HG03108 (cell line): ENCODE results near the gene DEDD.

Experiments used
- ATAC-seq: cut with Tn5 transposase; IDR thresholded peaks from one replicate; pipeline ENCODE4 v1.9.1; 2021; ENCODE audit warnings: moderate library complexity; ENCODE audit not compliant: unreplicated experiment

DEDD gene

DNA sequence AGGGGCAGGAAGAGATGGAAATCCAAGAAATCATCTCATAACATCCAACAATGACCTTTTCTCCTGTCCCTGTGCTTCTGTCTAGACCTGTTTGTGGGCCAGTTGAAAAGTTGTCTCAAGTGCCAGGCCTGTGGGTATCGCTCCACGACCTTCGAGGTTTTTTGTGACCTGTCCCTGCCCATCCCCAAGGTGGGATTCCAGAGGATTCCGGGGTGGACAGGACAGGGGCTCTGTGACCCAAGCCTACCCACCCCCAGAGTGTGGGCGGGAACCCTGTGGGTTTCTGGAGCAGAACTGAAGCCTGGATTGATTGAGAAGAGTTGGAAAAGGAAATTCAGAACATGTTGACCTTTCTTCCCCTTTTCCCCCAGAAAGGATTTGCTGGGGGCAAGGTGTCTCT lies 31.3 kb upstream of the DEDD start:
- ATAC-seq = no peak

DNA sequence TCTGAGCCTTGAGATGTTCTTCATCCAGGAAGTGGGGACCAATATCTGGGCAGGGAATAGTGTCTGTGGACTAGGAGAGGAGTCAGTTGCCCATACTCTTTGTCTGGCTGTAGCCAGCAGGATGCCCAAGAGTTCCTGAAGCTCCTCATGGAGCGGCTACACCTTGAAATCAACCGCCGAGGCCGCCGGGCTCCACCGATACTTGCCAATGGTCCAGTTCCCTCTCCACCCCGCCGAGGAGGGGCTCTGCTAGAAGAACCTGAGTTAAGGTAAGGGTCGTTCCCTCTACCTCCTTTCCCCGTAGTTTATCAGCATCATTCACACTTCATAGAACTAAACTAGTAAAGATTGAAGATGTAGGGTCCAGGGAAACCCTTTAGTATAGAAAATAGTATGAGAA lies 30.3 kb upstream of the DEDD start:
- ATAC-seq = no peak

GRCh38 chr1:161162052-161162451 lies 29.6 kb upstream of the DEDD start:
- no peak for ATAC-seq

DNA sequence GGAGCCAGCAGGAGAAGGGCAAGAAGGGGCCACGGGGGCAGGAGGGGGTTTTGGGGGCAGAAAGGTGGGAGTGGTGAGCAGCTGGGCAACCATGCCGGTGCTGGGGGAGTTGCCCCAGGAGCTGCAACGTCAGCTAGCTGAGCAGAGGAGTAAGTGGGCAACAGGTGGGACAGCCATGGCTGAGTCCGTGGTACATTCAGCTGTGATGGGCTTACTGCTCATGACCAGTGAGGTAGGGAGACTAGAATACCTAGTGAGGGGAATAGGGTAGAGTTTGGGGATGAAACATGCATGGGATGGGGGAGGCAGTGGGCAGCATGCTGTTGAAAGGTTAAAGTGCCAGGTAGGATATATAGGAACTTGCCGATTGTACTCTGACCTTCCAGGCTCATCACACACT lies 29.2 kb upstream of the DEDD start:
- no peak for ATAC-seq

DNA sequence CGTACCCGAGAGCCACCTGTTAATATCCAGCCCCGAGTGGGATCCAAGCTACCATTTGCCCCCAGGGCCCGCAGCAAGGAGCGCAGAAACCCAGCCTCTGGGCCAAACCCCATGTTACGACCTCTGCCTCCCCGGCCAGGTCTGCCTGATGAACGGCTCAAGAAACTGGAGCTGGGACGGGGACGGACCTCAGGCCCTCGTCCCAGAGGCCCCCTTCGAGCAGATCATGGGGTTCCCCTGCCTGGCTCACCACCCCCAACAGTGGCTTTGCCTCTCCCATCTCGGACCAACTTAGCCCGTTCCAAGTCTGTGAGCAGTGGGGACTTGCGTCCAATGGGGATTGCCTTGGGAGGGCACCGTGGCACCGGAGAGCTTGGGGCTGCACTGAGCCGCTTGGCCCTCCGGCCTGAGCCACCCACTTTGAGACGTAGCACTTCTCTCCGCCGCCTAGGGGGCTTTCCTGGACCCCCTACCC lies 28.2 kb upstream of the DEDD start:
- ATAC-seq = no peak

GRCh38 chr1:161159913-161160243 lies 27.4 kb upstream of the DEDD start:
- ATAC-seq = no peak

DNA sequence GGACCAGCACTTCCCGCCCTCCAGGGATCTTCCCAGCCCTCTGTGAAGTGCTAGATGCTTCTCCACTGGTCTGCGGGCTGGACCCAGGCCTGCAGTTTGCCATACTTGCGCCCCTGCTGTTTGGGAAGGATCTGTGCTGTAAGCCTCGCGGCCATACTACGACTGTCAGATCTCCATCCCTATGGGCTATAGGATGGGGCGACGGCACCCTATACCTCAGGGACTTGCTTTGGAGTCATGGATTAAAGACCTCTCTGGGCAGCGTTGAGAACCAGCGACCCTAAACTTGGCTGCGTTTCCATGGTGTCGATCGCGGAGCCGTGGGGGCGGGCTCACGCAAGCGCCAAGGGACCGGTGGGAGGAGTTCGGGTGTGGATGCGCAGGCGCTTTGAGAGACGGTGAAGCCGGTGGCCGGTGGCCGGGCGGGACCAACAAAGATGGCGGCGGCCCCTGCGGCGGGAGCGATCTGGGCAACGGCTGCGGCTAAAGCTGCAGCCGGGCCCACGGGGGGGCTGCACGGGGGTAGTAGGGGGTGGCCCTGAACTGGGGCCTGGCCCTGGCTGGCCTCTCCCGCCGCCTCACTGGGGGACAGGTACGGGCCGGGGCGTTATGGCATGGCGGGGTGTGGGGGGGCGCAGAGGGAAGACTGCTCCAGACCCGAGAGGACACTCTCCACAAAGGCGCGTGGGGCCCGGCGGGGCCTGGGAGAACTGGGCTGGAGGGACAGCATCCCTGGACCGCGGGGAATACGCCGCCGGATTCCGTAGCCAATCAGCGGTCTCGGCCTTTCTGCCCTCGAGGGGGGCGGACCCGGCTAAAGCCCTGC lies 26.8 kb upstream of the DEDD start, which contains the start of gene USP21:
Gene USP21, plus strand, starts transcription at position 414 of the 826 bp plus-strand sequence. CDS start 1,141 bp downstream, outside the sequence.
- ATAC-seq = peak; percentile 87

- ATAC-seq = no peak
These were observed 26.0 kb upstream of the DEDD start for GRCh38 chr1:161158316-161159010.

DNA sequence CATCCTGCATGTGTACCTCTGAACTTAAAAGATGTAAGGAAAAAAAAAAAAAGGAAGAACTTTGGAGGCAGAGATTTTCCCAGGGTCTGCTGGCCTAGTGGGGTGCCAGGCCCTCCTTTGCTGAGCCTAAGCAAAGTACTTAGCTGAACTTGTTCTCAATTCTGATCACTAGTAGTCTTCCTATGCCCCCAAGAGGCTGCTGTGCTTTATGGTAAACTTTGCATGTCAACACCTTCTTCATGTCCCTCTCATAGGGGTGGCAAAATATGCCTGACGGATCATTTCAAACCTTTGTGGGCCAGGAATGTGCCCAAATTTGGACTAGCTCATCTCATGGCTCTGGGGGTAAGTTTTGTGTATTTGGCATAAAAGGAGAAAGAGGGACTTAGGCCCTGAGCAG lies 25.4 kb upstream of the DEDD start:
- no peak for ATAC-seq

- ATAC-seq = peak; percentile 71
These were observed 21.3 kb upstream of the DEDD start, which contains the start of gene UFC1 for GRCh38 chr1:161153682-161154337. UFC1 (plus strand) TSS chr1:161153978; CDS start chr1:161153998, 20 bp downstream.

- ATAC-seq = no peak
These were observed 20.7 kb upstream of the DEDD start for GRCh38 chr1:161153176-161153575.

- ATAC-seq = no peak
These were observed 13.4 kb upstream of the DEDD start for GRCh38 chr1:161145832-161146231.

- ATAC-seq = no peak
These were observed 8.4 kb upstream of the DEDD start for GRCh38 chr1:161140755-161141400.

DNA sequence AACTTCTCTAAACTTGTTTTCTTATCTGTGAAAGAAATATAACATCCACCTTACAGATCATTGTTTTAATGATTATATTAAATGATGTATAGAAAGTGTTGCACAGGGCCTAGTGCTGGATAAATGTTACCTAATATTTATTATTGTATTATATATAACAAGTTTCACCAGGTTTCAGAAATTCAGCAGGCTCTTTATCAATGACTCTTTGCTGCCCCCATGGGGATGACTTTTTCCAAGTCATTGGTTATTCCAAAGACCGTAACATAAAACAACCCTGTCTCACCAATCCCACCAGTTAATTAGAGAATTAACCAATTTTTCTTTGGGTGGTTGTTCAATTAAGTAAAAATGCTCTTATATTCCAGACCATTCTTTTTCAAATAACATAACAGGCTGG lies 7.3 kb upstream of the DEDD start:
- ATAC-seq = no peak

DNA sequence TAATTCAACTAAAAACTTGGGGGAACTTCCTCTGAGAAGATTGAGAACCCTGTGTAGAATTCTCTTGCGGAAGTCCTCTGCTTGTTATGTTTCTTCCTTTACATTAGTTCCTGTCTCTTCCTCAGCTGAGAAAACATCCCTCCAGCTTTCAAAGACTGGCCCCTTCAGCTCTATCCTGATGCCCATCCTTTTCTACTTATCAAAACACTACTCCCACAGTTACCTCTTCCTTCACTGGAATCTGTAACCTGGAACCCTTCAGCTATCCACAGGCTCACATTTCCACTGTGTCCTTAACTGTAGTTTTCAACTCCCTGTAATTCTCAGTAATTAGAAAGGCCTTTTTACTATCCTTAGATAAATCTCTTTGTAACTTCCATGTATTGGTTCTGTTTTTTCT lies 6.0 kb upstream of the DEDD start:
- no peak for ATAC-seq

- no peak for ATAC-seq
These were observed 5.4 kb upstream of the DEDD start for GRCh38 chr1:161137881-161138280.

GRCh38 chr1:161133220-161133740 lies 813 bp upstream of the DEDD start:
- no peak for ATAC-seq

DNA sequence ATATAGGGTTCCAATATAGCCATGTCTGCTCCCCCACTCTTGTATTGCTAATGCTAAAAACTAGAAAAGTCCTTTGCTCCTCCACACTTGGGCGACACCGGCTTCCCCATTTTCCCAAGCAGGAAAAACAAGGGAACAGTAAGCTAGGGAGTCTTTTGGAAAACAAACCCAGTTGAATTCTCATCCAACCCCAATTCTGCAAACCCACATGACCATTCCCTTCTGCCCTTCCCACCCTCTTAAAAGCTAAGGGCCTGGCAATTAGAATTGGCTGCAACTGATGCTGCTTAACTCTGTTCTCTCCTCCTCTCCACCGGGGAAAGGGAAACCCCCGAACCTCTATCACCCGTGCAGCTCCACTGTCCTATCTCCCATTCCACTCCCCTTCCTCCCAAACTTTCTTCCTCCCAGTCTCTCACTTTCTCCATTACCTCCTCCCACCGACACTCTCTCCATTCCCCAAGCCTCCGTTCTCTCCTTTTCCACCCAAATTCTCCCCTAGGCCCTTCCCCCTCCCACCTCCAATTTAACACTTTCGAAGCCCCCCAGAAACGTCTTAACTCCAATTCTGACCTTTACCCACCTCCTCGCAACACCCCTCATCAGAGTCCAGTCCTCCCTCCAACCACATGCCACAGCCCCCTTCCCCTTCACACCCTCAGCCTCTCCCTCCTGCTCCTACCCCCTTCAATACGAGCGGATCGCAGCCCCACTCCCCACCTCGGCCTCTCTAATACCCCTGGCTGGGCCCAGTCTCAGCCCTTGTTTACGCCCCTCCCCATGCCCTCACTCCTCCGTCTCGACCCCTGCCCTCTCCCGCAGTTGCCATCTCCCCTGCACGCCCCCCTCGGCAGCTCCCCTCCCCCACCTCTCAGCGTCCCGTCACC lies 701 bp downstream of the DEDD start:
- ATAC-seq = no peak

DNA sequence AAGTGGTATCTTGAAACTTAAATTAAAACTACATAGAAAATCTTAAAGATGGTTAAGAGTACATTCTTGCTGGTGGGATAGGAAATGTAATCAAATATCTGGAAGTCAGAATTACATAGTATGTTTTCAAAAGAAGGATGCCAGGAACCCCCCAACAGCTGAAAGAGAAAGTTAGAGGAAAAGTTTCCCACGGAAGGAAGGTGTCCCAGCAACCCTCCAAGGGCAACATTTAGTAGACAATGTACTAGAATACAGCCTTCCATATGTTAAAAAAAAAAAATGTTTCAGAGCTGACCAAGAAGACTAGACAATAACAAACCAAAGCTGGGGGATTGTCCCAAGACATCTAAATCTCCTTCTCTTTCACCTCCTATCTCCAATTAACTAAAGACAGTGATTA lies 2.2 kb downstream of the DEDD start:
- ATAC-seq = no peak
